RPMI7951 (cell line): Measurements from ENCODE around the gene ACTA2. TPM values are rescaled to one million over a fixed set of nuclear protein-coding genes. Genes with fewer than 3 reads are reported as not detected.

Experiments used
- DNase-seq: peaks from one replicate; pipeline ENCODE4 v3.0.0-alpha.2; 2012; ENCODE audit warnings: low read depth
- total RNA-seq: library from RNA; depleted of rRNA; stranded (reverse); fragments of >200 nt; shearing (Covaris generic); gene quantifications from 2 replicates; pipeline ENCODE4 v1.2.3, GENCODE V29; 2014; rRNA removed

The ACTA2 gene
- total RNA-seq, 1 experiment from 2014 or later, result 50.3 TPM

- DNase-seq, result peak; percentile 61
Measured at GRCh38 chr10:88892222-88892967, 60.2 kb downstream of the ACTA2 start.

- no peak for DNase-seq
Measured at GRCh38 chr10:88890681-88891381, 61.7 kb downstream of the ACTA2 start.

GRCh38 chr10:88889559-88890337 is 62.8 kb downstream of the ACTA2 start:
- no peak for DNase-seq

- no peak for DNase-seq
Measured at GRCh38 chr10:88888810-88889445, 63.6 kb downstream of the ACTA2 start.

GRCh38 chr10:88886557-88886956 is 66.0 kb downstream of the ACTA2 start:
- peak; percentile 26 for DNase-seq

Other genes starting within 250 kb of the ACTA2 start
- not detected in 2 replicates for gene LIPK, start 246.5 kb downstream of the ACTA2 start, total RNA-seq
- not detected in 2 replicates for gene LIPN, start 192.8 kb downstream of the ACTA2 start, total RNA-seq
- gene LIPM, start 150.0 kb downstream of the ACTA2 start, total RNA-seq, result not detected in 2 replicates
- gene ANKRD22, start 100.9 kb downstream of the ACTA2 start, total RNA-seq, result not detected in 2 replicates
- gene STAMBPL1, start 72.5 kb downstream of the ACTA2 start, total RNA-seq, result 38.7 and 41.3 TPM in 2 replicates
- gene FAS, start 38.0 kb upstream of the ACTA2 start, total RNA-seq, result 17.7 and 24.9 TPM in 2 replicates